ENCODE data around the gene CCDC40. TPM values are rescaled to one million over a fixed set of nuclear protein-coding genes. Genes with fewer than 3 reads are reported as not detected.
A peak's percentile ranks its signal among the peaks of the same experiment; 100 is the strongest.

The CCDC40 gene
- total and polyA plus RNA-seq, 11 donors = 2.4 to 9.0 (median 5.9) TPM

GRCh38 chr17:80141463-80142165 is 105.2 kb downstream of the CCDC40 start:
- Histone ChIP-seq H3K9me3 (no peaks in the 10 kb centered on the region), H3K4me1 (peaks cover 0 to 25% (median 16%) of the 10 kb centered on the region in 12 donors), H3K4me3 (no peak overlapping the region), H3K27me3 (no peaks in the 10 kb centered on the region), H3K27ac (no peak overlapping the region), H3K36me3 (peaks cover 6 to 84% (median 75%) of the 10 kb centered on the region in 9 donors)
- 92 to 95% (median 94%) methylated on average over 7 of the region's 7 CpGs for WGBS, 4 donors
- TF ChIP-seq CTCF (IDR thresholded peaks at IDR 0.05) = no peak
- no peak for TF ChIP-seq POLR2A (IDR thresholded peaks at IDR 0.05)
- intact Hi-C loops (cut with DNase I) = loop anchor here in 4 of 10 donors (10.0 kb wide), 3 partner anchors 53 to 223 kb away; partner anchors contain the start of gene RNF213 (in 3 of the 4)
- no peak for ATAC-seq
- DNase-seq = no peak

- no peak for DNase-seq
- Histone ChIP-seq H3K36me3 (peaks cover 1 to 70% (median 62%) of the 10 kb centered on the region in 9 donors), H3K27me3 (no peaks in the 10 kb centered on the region), H3K4me1 (peaks cover 0 to 25% (median 17%) of the 10 kb centered on the region in 12 donors), H3K9me3 (no peaks in the 10 kb centered on the region), H3K27ac (no peak overlapping the region), H3K4me3 (no peak overlapping the region)
- no peak for ATAC-seq
- 87 to 92% (median 88%) methylated on average over 6 of the region's 6 CpGs for WGBS, 4 donors
- TF ChIP-seq POLR2A (IDR thresholded peaks at IDR 0.05) (no peak), CTCF (IDR thresholded peaks at IDR 0.05) (no peak)
- intact Hi-C loops (cut with DNase I) = loop anchor here in 4 of 10 donors (10.0 kb wide), 3 partner anchors 52 to 222 kb away; partner anchors contain the start of gene RNF213 (in 3 of the 4)
These were observed 106.5 kb downstream of the CCDC40 start for GRCh38 chr17:80142929-80143328.

GRCh38 chr17:80145076-80146075 is 108.9 kb downstream of the CCDC40 start:
- TF ChIP-seq CTCF (IDR thresholded peaks at IDR 0.05) = no peak
- TF ChIP-seq POLR2A (IDR thresholded peaks at IDR 0.05) = no peak
- peak overlapping the region in 5 of 12 donors; percentile 94 to 99 (median 96) for H3K27ac ChIP-seq
- H3K36me3 ChIP-seq = peaks cover 0 to 46% (median 38%) of the 10 kb centered on the region in 9 donors
- H3K9me3 ChIP-seq = no peaks in the 10 kb centered on the region
- WGBS, 4 donors = 38 to 52% (median 48%) methylated on average over 10 of the region's 10 CpGs
- H3K4me3 ChIP-seq = peak overlapping the region in 10 of 12 donors; percentile 71 to 100 (median 97)
- no peaks in the 10 kb centered on the region for H3K27me3 ChIP-seq
- peaks cover 0 to 32% (median 22%) of the 10 kb centered on the region in 12 donors for H3K4me1 ChIP-seq
- intact Hi-C loops (cut with DNase I) = loop anchor here (2.0 to 10.0 kb wide), 11 partner anchors 42 to 219 kb away; partner anchors contain the start of genes RNF213 (in 7 of the 10), GAA (in 3 of the 10), SGSH (in 1 of the 10) and SLC26A11 (in 1 of the 10)
- ATAC-seq (no peak), DNase-seq (no peak)

Measured in heart left ventricle (tissue), 16 donors.